ENCODE measurements around the gene PGLYRP1.

The PGLYRP1 gene

GRCh38 chr19:46031781-46032596, 9.1 kb upstream of the PGLYRP1 start:
- DNase-seq = peak in 1 of 2 experiments; percentile 50

DNA sequence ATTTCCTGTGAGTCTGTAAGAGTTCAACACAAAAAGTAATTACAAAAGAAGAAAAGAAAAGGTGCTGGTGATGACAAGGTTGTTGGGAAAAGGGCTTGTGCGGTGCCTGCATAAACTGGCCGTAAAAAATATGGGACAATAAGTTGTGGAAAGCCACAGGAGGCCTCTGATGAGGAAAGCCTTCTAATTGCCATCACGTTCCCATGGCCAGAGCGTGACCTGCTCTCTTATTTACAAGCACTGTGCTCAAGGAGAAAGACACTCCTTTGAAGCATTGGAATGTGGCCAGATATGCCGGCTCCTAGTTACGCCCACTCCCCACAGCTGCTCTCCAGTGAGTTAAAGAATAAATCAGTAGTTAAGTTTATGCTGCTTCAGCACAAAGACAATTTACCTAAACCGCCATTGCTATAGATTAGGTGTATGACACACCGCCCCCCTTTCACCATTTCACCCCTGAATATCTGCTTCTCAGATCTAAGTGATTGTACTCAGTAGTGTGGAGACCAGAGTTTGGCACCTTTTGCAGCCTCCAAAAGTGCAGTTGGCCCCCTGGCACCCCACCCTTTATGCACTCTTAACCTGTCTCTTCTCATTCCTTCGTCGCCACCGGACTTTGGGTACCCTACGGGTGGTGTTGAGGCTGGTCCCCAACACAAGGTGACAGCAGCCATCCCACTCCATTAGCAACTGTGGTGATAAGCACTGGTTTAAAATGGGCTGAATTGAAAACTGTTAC, 8.1 kb upstream of the PGLYRP1 start:
- DNase-seq = no peak

GRCh38 chr19:46025835-46026234, 3.0 kb upstream of the PGLYRP1 start:
- no peak for DNase-seq

DNA sequence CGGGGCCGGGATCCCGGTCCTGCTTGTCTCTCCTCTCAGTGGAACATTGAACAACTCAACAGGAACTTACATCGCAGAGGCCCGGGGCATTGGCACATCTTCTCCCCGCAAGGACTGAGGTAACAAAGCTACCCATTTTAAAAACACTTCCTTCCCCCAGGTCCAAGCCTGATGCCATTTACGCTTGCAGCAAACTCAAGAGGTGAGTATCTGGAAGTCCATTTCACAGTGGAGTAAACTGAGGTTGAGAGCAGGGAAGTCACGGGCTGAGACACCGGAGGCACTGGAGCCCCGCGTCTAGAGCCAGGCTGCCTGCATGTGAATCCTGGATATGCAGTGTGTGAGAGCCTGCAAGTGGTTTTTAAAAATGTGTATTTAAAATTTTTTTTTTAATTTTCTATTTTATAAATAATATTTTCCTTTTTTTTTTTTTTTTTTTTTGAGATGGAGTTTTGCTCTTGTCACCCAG, 492 bp upstream of the PGLYRP1 start:
- no peak for DNase-seq

DNA sequence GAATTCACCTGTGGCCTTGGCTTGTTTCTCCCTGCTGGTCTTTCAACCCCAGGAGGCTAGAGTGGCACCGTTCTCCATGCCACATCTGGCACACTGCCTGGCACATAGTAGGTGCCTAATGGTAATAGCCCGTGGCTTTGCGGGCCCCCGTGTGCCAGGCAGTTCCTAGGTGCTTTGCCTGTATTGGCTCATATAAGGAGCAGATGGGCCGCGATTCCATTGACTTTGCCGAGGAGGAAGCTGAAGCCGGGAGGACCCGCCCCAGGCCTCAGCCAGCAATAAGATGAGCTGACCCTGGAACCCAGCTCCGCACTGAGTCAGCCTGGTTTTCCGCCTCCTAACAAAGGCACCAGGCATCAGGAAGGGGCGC, 807 bp downstream of the PGLYRP1 start:
- no peak for DNase-seq

DNA sequence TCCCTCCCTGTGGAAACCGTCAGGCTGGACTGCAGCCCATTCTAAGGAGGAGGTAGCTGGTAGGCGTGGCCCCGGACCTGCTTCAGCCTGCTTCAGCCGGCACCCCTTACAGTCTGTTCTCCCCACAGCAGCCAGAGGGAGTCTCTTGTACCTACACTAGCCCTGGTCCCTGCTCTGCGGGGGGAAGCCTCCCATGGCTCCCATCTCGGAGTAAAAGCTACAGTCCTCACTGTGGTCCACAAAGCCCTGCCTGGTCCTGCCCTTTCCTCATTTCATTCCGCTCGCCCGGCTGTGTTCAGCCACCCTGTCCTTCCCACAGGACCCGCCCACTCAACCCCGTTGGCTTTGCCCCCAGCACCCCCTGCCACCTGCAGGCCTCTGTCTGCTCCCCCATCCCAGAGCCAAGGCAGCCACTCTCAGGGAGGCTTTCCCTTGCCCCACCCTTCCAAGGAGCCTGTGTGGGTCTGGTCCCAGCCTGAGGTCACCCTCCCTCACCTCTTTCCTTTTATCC, 1.3 kb downstream of the PGLYRP1 start:
- no peak for DNase-seq

DNA sequence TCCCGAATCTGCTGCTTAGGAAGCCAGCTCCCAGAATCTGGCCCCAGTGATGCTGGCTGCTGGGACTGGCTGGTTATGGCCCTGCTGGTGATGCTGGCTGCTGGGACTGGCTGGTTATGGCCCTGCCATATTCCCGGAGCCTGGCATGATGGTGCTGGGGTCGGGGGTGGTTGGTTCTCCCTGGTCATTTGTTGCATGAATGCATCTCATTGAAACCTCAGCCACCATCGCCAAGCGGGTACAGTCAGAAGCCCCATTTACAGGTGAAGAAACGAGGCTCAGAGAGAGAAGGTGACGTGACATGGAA, 2.1 kb downstream of the PGLYRP1 start:
- DNase-seq = no peak

GRCh38 chr19:46019270-46019669, 3.6 kb downstream of the PGLYRP1 start:
- no peak for DNase-seq

DNA sequence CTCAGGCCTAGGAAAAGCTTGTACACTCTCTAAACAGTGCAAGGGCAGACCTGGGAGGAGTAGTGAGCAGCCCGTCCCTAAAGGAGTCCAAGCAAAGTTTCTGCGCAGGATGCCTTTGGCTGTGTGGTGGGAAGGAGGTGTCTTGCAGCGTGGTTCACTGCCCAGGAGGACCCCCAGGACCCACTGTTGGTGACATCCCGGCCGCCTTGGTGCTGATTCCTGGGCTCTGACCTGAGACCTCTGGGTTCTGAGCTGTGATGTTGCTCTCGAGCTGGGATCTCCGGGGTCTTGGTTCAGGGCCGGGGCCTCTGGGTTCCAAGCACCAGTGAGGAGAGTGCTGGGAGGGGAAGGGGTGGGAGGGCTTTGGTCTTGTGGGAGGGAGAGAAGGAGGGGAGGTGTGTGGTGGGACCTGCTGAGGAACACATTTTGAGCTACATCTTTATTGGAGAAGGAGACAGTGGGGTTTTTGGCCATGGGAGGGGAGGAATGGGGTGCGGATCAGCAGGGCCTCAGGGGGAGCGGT, 4.1 kb downstream of the PGLYRP1 start:
- DNase-seq = no peak

DNA sequence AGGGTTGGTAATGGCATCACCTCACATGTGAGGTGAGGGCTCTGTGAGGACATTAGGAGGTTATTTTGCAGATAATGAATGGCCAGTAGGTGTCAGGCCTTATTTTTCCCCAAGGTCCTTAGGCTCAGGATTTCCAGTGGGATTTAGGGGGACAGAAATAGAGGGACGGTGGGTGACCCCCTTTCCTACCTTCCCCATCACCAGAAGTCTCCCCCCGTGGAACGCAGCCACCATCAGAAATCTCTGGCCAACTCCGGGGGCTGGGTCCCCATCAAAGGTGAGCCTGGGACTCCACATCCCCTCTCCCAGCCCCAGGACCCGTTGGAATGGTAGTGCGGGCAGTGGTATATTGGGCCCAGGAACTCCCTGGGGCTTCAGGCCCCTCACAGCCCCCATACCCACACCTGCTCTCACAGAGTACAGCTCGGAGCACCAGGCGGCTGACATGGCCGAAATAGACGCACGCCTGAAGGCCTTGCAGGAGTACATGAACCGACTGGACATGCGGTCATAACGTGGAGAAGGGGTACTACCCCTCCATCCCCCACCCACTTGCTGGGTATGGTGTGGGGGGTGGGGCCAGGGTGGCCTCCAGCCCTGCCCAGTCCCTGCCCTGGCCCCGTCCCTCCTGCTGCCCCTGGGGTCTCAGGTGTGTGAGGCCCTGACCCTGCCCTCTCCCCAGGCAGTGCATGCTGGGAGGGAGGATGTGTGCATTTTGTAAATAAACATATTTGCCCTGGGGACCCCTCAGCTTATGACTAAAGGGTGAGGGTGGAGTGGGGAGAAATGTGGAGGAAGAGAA, 4.8 kb downstream of the PGLYRP1 start:
- no peak for DNase-seq

DNA sequence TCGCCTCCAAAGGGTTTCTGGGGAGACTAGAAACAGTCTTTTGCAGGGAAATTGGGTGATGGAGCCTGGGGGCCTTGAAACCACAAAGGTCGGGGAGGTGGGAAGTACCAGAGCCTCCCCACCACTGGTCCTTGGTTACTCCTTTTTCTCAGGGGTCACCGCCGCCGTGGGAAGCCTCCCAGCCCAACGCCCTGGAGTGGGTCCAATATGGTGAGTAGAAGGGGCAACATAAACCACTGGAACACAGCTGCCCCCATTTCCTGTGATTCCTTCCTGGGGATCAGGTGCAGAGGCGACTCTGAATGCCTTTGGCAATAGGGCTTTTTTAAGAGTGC, 5.8 kb downstream of the PGLYRP1 start:
- DNase-seq = no peak

DNA sequence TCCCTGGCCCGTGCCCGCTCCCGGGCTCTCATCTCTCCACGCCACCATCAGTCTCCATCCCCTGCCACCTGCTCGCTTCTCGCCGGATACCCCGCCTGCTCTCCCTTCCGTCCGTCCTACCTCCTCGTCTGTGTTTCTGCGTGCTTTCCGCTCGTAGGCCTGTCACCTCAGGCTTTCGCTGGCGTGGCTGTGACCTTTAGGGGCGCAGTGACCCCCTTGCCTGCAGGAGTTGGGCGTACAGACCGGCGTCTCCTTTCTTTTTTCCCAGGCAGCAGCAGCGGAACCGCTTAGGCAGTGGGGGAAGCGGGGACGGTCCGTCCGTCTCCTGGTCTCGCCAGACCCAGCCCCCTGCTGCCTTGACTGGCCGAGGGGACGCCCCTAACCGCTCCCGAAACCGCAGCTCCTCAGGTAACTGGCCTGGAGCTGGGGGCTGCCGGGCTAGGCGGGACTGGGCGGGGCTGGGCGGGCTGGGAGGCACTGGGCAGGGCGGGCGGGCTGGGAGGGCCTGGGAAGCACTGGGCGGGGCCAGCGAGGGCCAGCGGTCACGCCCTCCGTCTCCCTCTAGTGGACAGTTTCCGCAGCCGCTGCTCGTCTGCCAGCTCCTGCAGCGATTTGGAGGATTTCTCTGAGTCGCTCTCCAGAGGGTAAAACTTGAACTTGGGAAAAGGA, 6.3 kb downstream of the PGLYRP1 start:
- peak; percentile 56 to 61 for DNase-seq

DNA sequence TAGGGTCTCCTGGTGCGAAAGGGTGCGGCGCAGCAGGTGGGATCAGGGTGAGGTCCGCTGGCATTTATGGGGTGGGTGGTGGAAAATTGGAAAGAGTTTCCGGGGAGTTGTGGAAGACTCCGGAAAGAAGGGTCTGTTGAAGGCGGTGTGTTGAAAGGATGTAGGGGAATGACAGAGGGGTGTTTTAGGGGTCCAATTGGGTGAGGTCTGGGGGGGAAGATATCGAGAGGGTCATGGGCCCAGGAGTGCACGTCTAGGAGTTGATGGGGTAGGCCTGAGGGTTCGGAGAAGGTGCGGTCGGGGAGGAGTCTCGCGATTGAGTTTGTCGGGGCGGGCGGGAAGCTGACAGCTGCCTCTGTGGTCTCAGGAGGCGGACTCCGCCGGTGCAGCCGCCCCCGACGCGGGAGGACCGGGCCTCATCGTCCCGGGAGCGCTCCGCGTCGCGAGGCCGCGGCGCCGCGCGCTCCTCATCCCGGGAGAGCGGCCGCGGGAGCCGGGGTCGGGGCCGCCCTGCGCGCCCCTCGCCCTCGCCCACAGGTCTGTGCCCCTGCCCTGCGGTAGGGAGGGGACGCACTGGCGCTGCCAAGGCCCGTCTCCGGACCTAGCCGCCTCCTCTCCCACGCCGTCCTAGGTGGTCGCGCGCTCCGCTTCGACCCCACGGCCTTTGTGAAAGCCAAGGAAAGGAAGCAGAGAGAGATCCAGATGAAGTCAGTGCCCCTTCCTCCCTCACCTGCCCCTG, 7.0 kb downstream of the PGLYRP1 start:
- peak in 1 of 2 experiments; percentile 16 for DNase-seq

DNA sequence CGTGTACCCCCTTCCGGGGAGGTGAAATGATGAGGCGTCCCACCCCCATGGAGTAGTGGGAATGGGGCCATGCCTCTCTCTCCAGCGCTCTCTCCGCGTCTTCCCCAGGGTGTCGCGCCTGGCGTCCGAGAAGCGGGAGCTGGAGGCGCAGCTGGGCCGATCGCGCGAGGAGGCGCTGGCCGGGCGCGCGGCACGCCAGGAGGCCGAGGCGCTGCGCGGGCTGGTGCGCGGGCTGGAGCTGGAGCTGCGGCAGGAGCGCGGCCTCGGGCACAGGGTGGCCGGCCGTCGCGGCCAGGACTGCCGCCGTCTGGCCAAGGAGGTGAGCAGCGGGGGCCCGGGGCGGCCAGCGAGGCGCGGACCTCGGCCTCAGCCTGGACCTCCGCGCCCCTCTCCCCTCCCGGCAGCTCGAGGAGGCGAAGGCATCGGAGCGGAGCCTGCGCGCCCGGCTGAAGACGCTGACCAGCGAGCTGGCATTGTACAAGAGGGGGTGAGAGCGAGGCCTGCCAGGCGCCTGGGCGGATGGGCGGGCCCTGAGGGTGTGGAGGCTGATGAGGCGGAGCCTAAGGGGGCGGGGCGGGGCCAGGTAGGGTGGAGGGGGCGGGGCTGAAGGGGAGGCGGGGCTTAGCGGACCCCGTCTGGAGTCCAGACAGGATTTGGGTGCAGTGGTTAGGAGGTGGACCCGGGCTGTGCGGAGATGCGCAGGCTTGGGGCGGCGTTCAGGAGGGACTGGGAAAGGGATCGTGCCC, 7.7 kb downstream of the PGLYRP1 start:
- DNase-seq = peak in 1 of 2 experiments; percentile 23

DNA sequence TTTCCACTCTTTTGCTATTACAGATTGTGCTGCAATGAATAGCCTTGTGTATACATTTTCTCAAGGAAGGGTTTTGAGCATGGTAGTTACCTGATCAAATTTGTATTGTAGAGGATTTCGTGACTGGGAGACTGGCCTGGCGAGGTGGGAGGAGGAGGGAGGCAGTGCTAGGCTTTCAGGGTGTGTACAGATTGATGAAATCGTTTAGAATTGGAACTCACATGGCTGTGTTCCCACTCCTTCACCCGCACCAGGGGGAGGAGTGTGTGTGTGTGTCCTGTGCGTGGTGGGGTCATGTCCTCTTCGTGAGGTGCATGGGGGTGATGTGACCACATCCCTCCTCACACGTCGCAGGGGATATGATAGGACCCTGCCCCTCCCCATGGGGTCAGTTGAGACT, 8.3 kb downstream of the PGLYRP1 start:
- no peak for DNase-seq

- peak; percentile 54 to 65 for DNase-seq
Measured at GRCh38 chr19:46009530-46010510, 13.0 kb downstream of the PGLYRP1 start.

DNA sequence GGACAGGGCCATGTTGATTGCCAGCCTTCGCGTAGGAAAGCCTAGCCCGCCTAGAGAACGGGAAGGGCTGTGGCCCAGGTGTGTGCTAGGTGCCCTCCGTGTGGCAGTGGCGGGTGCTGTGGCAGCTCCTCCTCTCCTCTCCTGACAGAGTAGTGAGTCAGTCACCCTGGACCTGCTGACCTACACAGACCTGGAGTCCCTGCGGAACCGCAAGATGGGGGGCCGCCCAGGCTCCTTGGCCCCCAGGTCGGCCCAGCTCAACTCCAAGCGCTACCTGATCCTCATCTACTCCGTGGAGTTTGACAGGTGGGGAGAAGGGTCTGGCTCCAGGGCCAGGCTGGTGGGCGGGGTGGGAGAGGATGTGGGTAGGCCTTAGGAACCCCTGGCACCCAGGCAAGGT, 16.4 kb downstream of the PGLYRP1 start:
- no peak for DNase-seq

DNA sequence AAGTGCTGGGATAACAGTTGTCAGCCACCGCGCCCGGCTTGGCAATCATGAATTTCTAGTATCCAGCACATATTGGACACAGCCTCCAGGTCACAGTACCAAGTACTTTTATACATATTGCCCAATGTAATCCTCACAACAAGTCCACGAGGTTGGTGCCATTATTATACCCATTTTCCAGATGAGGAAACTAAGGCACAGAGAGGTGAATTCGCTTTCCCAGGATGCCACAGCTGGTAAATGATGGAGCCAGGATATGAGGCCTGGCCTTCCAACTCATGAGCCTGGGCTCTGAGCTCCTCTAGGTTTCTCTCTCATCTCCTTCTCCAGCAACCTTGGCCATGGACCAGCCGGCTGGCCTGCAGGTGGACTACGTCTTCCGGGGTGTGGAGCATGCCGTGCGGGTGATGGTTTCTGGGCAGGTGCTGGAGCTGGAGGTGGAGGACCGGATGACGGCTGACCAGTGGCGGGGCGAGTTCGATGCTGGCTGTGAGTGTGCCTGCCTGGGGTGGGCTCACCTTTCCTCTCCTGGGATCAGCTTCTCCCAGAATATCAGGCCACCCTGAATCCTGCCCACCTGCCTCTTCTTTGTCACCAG, 20.1 kb downstream of the PGLYRP1 start:
- no peak for DNase-seq

DNA sequence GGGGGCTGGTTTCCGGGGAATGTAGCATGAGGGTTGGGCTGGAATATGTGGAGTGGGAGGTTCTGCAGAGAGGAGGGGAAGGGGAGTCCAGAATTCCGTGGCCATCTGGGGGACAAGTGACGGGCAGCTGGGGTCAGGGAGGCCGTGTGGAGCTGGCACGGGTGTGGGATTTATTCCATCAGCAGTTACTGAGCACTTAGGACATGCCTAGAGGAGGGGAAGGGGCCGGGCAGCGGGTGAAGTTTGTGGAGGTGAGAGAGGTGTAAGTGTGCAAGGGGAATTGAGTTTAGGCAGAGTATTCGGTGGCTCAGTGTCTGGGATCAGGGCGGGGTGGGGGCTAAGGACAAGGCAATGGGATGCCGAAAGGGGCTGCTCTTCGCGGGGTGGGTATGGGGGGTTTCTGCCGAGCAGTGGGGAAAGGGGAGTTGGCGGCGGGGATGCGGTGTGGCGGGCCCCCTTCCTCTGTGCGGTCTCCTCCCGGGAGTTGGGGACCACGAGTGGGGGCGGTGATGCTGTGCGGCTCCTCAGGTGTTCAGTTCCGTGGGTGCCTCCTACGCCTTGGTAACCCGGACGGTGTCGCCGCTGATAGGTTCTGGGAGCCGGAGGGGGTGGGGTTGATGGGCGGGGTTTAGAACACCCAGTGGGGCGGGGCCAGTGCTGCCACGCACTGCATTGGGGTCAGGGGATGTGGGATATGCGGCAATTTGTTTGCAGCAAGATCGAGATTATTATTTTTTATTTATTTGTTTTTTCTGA, 22.2 kb downstream of the PGLYRP1 start:
- DNase-seq = peak in 1 of 2 experiments; percentile 34

Measured in NCI-H524 (cell line).